SU-DHL-6 (cell line): Measurements from ENCODE around the gene RNF187.

Experiments
- H2AFZ ChIP-seq: fragments of 200-600 bp; sonication (generic); 2 replicates; pipeline ENCODE4 v1.6.1; 2014; ENCODE audit warnings: low read depth, mild to moderate bottlenecking, moderate library complexity, mixed read lengths, antibody characterized with exemption, low read length; ENCODE audit not compliant: severe bottlenecking
- H3F3A ChIP-seq: fragments of 200-600 bp; shearing (Covaris generic); 2 replicates; pipeline ENCODE4 v1.6.0; 2016; ENCODE audit warnings: antibody characterized with exemption, mild to moderate bottlenecking; ENCODE audit not compliant: insufficient read depth
- H3K27ac ChIP-seq: fragments of 200-600 bp; sonication (generic); 2 replicates; pipeline ENCODE4 v1.5.1; 2016; ENCODE audit warnings: low read depth, mild to moderate bottlenecking, low read length, moderate library complexity, mixed read lengths
- H3K27me3 ChIP-seq: fragments of 200-600 bp; sonication (generic), shearing (Covaris generic); 2 replicates; pipeline ENCODE4 v1.6.0; 2014; ENCODE audit warnings: mild to moderate bottlenecking, low read length
- H3K36me3 ChIP-seq: fragments of 200-600 bp; sonication (generic); 2 replicates; pipeline ENCODE4 v1.6.1; 2014; ENCODE audit warnings: mild to moderate bottlenecking, low read length, mixed read lengths
- H3K4me2 ChIP-seq: fragments of 300-600, 200-600 bp; shearing (Covaris generic), sonication (generic); 2 replicates; pipeline ENCODE4 v1.6.0; 2014; ENCODE audit warnings: low read length, low read depth, mild to moderate bottlenecking; ENCODE audit not compliant: poor library complexity, severe bottlenecking
- H3K4me3 ChIP-seq: fragments of 200-600 bp; sonication (generic); 2 replicates; pipeline ENCODE4 v1.5.1; 2014; ENCODE audit warnings: antibody characterized with exemption, low read length, mild to moderate bottlenecking, mixed read lengths; ENCODE audit not compliant: insufficient read depth, poor library complexity, severe bottlenecking
- H3K79me2 ChIP-seq: fragments of 200-600 bp; sonication (generic); 2 replicates; pipeline ENCODE4 v1.6.1; 2014; ENCODE audit warnings: mild to moderate bottlenecking, low read length, moderate library complexity; ENCODE audit not compliant: insufficient read depth
- H3K9ac ChIP-seq: fragments of 200-600 bp; sonication (generic); 2 replicates; pipeline ENCODE4 v1.7.0; 2014; ENCODE audit warnings: mild to moderate bottlenecking, low read length
- H3K9me2 ChIP-seq: fragments of 200-600 bp; sonication (generic); replicated peaks from 2 replicates; pipeline ENCODE4 v1.6.1; 2014; ENCODE audit warnings: low read length; ENCODE audit not compliant: insufficient read depth
- H3K9me3 ChIP-seq: fragments of 200-600 bp; sonication (generic); 2 replicates; pipeline ENCODE4 v1.6.1; 2014; ENCODE audit warnings: low read length, mixed read lengths; ENCODE audit not compliant: insufficient read depth
- H4K20me1 ChIP-seq: fragments of 200-600 bp; sonication (generic); 2 replicates; pipeline ENCODE4 v1.6.1; 2014; ENCODE audit warnings: low read depth, mild to moderate bottlenecking, antibody characterized with exemption, low read length, moderate library complexity, mixed read lengths
- CTCF ChIP-seq: fragments of 200-600 bp; sonication (generic); IDR thresholded peaks from one replicate; pipeline ENCODE4 v1.5.1; 2017; ENCODE audit warnings: antibody characterized with exemption, mild to moderate bottlenecking, low read length, moderate library complexity; ENCODE audit not compliant: insufficient read depth, poor library complexity, severe bottlenecking
- EZH2phosphoT487 ChIP-seq: fragments of 200-600 bp; sonication (generic), shearing (Covaris generic); conservative IDR thresholded peaks from 2 replicates; pipeline ENCODE4 v1.6.1; 2018; ENCODE audit warnings: mild to moderate bottlenecking, antibody characterized with exemption, low read length, moderate library complexity, mixed read lengths

Gene RNF187

DNA sequence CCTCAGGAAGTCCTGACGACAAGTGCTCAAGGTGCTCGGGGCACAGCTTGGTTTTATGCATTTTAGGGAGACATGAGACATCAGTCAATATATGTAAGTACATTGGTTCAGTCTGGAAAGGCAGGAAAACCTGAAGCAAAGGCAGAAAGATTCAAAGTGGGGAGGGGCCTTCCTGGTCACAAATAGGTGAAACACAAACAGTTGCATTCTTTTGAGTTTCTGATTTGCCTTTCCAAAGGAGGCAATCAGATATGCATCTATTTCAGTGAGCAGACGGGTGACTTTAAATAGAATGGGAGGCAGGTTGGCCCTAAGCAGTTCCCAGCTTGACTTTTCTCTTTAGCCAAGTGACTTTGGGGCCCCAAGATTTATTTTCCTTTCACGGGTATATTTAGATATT lies 8.9 kb upstream of the RNF187 start:
- Histone ChIP-seq H3K9me2 (no peaks in the 10 kb centered on the region), H3K9me3 (no peaks in the 10 kb centered on the region), H3K27ac (no peak overlapping the region), H4K20me1 (no peaks in the 10 kb centered on the region), H3F3A (no peaks in the 10 kb centered on the region), H3K9ac (no peak overlapping the region), H3K4me2 (no peak overlapping the region), H3K4me3 (no peak overlapping the region), H3K27me3 (no peaks in the 10 kb centered on the region), H3K36me3 (no peaks in the 10 kb centered on the region), H3K79me2 (no peaks in the 10 kb centered on the region), H2AFZ (no peak overlapping the region)
- TF ChIP-seq CTCF (no peak), EZH2phosphoT487 (no peak)

DNA sequence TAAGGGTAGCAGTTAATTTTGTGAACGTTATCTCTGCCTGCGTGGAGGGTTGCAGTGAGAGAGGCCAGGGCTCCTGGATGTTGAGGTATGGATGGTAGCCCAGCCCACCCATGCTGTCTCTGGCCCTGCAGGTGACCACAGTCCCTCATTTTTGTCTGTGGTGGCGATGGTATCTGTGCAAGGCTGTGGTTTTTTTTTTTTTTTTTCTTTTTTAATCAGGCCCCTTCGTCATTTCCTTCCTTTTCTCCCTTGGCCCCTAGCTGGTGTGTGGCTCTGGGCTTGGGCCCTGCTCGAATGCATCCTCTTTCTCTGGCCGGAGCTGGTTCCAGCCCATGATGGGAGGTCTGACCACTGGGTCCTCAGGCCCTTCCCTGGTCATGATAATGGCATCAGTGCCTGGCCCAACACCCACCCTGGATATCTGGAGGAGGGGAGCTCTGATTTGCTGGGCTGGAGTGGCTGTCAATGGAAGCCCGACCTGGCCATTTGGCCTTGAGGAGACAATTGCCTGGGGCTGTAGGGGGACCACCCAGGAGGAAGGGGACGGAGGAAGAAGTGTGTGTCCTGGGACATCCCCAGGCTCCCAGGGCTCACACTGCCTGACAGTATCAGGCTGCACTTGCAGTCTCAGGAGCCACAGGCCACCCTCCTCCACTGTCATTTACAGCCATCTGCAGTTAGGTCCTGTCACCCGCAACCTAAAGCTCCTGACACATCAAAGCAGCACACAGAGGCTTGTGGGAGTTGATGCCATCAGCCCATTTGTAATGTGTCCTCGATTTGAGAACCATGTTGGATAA lies 8.1 kb upstream of the RNF187 start:
- H3K9me2 ChIP-seq, result no peaks in the 10 kb centered on the region
- no peak for TF ChIP-seq CTCF
- TF ChIP-seq EZH2phosphoT487, result no peak
- no peak overlapping the region for H3K27ac ChIP-seq
- no peaks in the 10 kb centered on the region for H3K27me3 ChIP-seq
- no peaks in the 10 kb centered on the region for H3K9me3 ChIP-seq
- H2AFZ ChIP-seq, result no peak overlapping the region
- no peaks in the 10 kb centered on the region for H3K79me2 ChIP-seq
- no peaks in the 10 kb centered on the region for H3F3A ChIP-seq
- no peak overlapping the region for H3K4me2 ChIP-seq
- H3K9ac ChIP-seq, result no peak overlapping the region
- H3K36me3 ChIP-seq, result no peaks in the 10 kb centered on the region
- H3K4me3 ChIP-seq, result no peak overlapping the region
- H4K20me1 ChIP-seq, result no peaks in the 10 kb centered on the region

- Histone ChIP-seq H3F3A (no peaks in the 10 kb centered on the region), H3K36me3 (no peaks in the 10 kb centered on the region), H3K9me3 (no peaks in the 10 kb centered on the region), H3K27me3 (no peaks in the 10 kb centered on the region), H4K20me1 (no peaks in the 10 kb centered on the region), H3K9ac (no peak overlapping the region), H3K4me2 (no peak overlapping the region), H2AFZ (no peak overlapping the region), H3K27ac (no peak overlapping the region), H3K4me3 (no peak overlapping the region), H3K9me2 (no peaks in the 10 kb centered on the region), H3K79me2 (peaks cover 7% of the 10 kb centered on the region; the same call in 1 of the 2 replicates)
- TF ChIP-seq EZH2phosphoT487, result no peak
- TF ChIP-seq CTCF, result no peak
Observed at GRCh38 chr1:228483789-228484188, 3.4 kb upstream of the RNF187 start.
